AG04449 (cell line): ENCODE measurements around the gene ST14.
"Not testable (repeated sequence)": the region's sequence is repeated elsewhere in the genome, so short reads cannot be mapped to it uniquely, and the experiment has no call there.

ENCODE experiments used
- CTCF ChIA-PET: fragments of 350-600 bp; formaldehyde crosslinking; extraction: SDS; loops from one replicate; lab custom pipeline; 2021; ENCODE audit warnings: antibody characterized with exemption; lab: Yijun Ruan, JAX
- POLR2A ChIA-PET: fragments of 400-600, 350-600 bp; formaldehyde crosslinking; extraction: SDS; loops from one replicate; lab custom pipeline; 2020; ENCODE audit warnings: antibody characterized with exemption, inconsistent platforms; lab: Yijun Ruan, JAX
- DNase-seq: peaks from one replicate; pipeline ENCODE4 v3.0.0-alpha.2; 2010; ENCODE audit warnings: low read depth, low spot score
- H3K4me3 ChIP-seq: 2 replicates; pipeline ENCODE4 v1.5.1; 2011; ENCODE audit warnings: low read depth, mild to moderate bottlenecking, control low read depth, low read length
- TF ChIP-seq, protein P1 (sequence below): IDR thresholded peaks from one replicate; pipeline ENCODE4 v1.5.1; 2011; ENCODE audit warnings: mild to moderate bottlenecking, moderate library complexity, low read length, control low read depth, inconsistent platforms; ENCODE audit not compliant: insufficient read depth; ENCODE audit errors: missing control alignments

ST14 gene

GRCh38 chr11:130241713-130242112, 82.1 kb downstream of the ST14 start:
- ChIA-PET CTCF (no interaction called here), POLR2A (no interaction called here)
- no peak overlapping the region for H3K4me3 ChIP-seq
- TF ChIP-seq, protein P1, sequence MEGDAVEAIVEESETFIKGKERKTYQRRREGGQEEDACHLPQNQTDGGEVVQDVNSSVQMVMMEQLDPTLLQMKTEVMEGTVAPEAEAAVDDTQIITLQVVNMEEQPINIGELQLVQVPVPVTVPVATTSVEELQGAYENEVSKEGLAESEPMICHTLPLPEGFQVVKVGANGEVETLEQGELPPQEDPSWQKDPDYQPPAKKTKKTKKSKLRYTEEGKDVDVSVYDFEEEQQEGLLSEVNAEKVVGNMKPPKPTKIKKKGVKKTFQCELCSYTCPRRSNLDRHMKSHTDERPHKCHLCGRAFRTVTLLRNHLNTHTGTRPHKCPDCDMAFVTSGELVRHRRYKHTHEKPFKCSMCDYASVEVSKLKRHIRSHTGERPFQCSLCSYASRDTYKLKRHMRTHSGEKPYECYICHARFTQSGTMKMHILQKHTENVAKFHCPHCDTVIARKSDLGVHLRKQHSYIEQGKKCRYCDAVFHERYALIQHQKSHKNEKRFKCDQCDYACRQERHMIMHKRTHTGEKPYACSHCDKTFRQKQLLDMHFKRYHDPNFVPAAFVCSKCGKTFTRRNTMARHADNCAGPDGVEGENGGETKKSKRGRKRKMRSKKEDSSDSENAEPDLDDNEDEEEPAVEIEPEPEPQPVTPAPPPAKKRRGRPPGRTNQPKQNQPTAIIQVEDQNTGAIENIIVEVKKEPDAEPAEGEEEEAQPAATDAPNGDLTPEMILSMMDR, result no peak
- DNase-seq, result no peak

- DNase-seq, result no peak
- POLR2A ChIA-PET, result no interaction called here
Measured at GRCh38 chr11:130243816-130244215, 84.2 kb downstream of the ST14 start.

GRCh38 chr11:130244848-130245247, 85.3 kb downstream of the ST14 start:
- TF ChIP-seq, protein P1, result no peak
- no peak overlapping the region for H3K4me3 ChIP-seq
- CTCF ChIA-PET, result no interaction called here
- DNase-seq, result no peak
- POLR2A ChIA-PET, result no interaction called here

More at GRCh38 chr11:130243816-130244215, 84.2 kb downstream of the ST14 start:
- CTCF ChIA-PET, result interaction anchor here (0.6 kb wide), 1 partner anchor 31 kb away, joined by 3 read pairs; no protein-coding TSS in a partner anchor
- no peak overlapping the region for H3K4me3 ChIP-seq
- TF ChIP-seq, protein P1, result no peak

GRCh38 chr11:130245375-130245774, 85.8 kb downstream of the ST14 start:
- DNase-seq, POLR2A ChIA-PET, H3K4me3 ChIP-seq, CTCF ChIA-PET: not testable (repeated sequence)

DNA sequence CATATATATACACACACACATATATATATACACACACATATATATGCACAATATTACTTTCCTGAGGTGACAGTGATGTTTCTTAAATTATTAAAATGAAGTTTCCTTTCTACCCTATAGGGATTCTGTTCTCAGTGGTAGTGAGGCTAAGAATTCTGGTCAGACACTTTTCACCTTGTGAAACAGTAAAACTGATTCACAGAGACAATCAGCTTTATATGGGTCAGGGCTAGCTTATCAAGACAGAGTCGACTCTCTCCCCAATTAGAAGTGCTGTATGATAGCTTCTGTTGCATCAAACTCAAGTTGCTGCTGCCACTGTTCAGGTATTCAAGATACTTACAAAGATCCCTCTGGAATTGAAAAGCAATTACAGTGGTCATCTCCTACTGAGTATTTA, 86.7 kb downstream of the ST14 start:
- no peak overlapping the region for H3K4me3 ChIP-seq
- DNase-seq, result no peak
- ChIA-PET CTCF (no interaction called here), POLR2A (no interaction called here)
- TF ChIP-seq, protein P1, result no peak

DNA sequence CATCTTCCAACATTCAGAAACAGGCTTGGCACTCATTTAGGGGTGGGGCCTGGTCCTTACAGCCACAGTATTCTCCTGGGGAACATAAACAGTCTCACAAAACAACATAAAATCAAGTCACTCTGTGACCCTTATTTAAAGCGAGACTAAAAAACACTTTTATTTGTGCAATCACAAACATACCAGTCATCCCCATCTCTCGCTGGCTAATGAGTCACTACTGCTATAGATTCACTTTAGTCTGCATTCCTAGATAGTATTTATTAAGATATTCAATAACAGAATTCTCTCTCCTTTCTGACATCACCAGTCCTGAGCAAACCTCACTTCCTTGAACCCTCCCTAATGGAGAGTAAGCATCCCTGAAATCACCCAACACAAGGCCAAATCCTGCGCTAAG, 87.2 kb downstream of the ST14 start:
- ChIA-PET CTCF (no interaction called here), POLR2A (no interaction called here)
- TF ChIP-seq, protein P1, result no peak
- peak; percentile 1 for DNase-seq
- no peak overlapping the region for H3K4me3 ChIP-seq

DNA sequence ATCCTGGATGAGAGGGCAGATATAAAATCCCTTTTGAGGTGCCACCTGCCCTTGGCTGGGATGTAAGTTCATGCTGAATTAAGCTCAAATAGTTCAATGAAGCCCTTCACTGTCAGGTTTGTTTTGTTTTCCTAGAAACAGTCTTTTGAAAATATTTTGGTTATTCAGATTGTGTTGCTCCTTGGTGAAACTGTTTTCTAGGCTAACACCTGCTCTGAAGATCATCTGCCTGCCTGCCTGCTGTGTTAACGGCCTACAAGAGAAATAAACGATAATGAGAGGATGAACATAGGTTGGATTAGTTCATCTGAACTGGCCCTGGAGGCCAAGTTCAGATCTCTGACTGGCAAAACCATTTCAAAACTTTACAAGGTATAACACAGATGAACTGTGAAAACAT, 87.7 kb downstream of the ST14 start:
- TF ChIP-seq, protein P1, result no peak
- ChIA-PET CTCF (no interaction called here), POLR2A (no interaction called here)
- H3K4me3 ChIP-seq, result no peak overlapping the region
- no peak for DNase-seq
